Vagina (tissue), 2 donors: ENCODE results near the gene AP5B1. TPM values are rescaled to one million over a fixed set of nuclear protein-coding genes. Genes with fewer than 3 reads are reported as not detected.
A peak's percentile ranks its signal among the peaks of the same experiment; 100 is the strongest.

Experiments
- DNase-seq, 2 donors: peaks; one replicate each; pipeline ENCODE4 v3.0.0-alpha.2; 2017; ENCODE audit errors: extremely low spot score in 2 of 2
- H3K27ac ChIP-seq: fragments of 200-600 bp; sonication (generic); one replicate; pipeline ENCODE4 v1.5.1; 2019
- H3K27me3 ChIP-seq: fragments of 200-600 bp; sonication (generic); one replicate; pipeline ENCODE4 v1.5.1; 2019
- H3K36me3 ChIP-seq, 2 donors: fragments of 200-600 bp; sonication (generic); one replicate each; pipeline ENCODE4 v1.5.1; 2017 to 2019
- H3K4me1 ChIP-seq: fragments of 200-600 bp; sonication (generic); one replicate; pipeline ENCODE4 v1.5.1; 2019
- H3K4me3 ChIP-seq, 2 donors: fragments of 200-600 bp; sonication (generic); 1 replicate in 1 of 2; 2 replicates in 1 of 2; pipeline ENCODE4 v1.5.1; 2016 to 2019
- H3K9me3 ChIP-seq: fragments of 200-600 bp; sonication (generic); one replicate; pipeline ENCODE4 v1.5.1; 2019
- POLR2A ChIP-seq, 2 donors: fragments of 450-650 bp; IDR thresholded peaks; one replicate each; pipeline ENCODE4 v1.6.1; 2017; ENCODE audit warnings: antibody characterized with exemption in 2 of 2, mild to moderate bottlenecking in 2 of 2, moderate library complexity in 2 of 2
- POLR2AphosphoS5 ChIP-seq, 2 donors: sonication (generic); formaldehyde crosslinking; IDR thresholded peaks; one replicate each; pipeline ENCODE4 v1.9.0; 2017; ENCODE audit warnings: antibody characterized with exemption in 2 of 2, mild to moderate bottlenecking in 2 of 2, low read depth in 1 of 2; ENCODE audit not compliant: insufficient read depth in 1 of 2
- intact Hi-C: fragments of 100-400 bp; cut with DNase I; formaldehyde crosslinking; loops from one replicate; pipeline ENCODE4 v1.15.1; 2023
- total RNA-seq: library from RNA; depleted of rRNA; stranded (reverse); fragments of >200 nt; gene quantifications from one replicate; pipeline ENCODE4 v1.2.3, GENCODE V29; 2016
- TF ChIP-seq, protein P1 (sequence below), 3 experiments: fragments of 450-650 bp in 2 of 3; fragments of 200-600 bp in 1 of 3; sonication (generic) in 1 of 3; IDR thresholded peaks; one replicate each; pipeline ENCODE4 v1.5.1; 2017 to 2019; ENCODE audit warnings: antibody characterized with exemption in 3 of 3, mild to moderate bottlenecking in 2 of 3, moderate library complexity in 2 of 3

AP5B1 gene
- total RNA-seq, 1 donor from 2014 or later, result 16.5 TPM

DNA sequence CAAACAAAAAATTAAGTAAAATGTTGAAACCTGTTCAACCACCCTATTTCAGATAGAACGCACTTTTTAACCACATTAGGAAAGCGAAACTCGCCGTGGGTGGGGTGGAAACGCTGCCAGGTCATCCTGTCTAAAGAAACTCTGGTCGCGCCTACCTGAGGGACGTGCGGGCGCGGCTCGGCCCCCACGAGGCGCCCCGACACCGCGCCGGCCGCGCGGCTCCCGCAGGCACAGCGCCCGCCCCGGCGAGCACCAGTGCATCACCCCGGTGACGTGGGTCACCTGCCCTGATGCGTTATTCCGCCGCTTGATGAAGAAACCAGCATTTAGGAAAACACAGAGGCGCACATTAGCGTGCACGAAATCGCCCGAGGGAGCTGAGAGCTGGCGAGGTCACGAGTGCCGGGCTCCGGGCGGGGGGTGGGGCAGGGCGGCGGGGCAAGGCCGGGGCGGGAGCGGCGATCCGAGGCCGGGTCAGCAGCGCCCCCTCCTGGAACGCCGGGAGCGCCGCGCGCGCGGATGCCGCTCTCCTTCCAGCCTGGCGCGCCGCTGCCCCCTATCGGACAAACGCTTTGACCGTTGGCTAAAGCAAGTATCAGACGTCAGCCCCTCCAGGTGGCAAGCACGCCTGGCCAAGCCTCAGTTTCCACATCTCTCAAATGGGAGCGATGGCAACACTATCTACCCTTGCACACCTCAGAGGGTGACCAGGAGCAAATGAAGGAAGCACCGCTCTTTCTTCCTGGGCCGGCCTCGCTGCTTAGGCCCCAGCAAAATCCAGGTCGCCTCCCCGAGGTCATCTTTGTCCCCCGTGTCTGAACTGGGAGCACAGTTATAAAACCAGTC, 37.3 kb upstream of the AP5B1 start:
- no peaks in the 10 kb centered on the region for H3K27me3 ChIP-seq
- peak overlapping the region; percentile 83 for H3K27ac ChIP-seq
- no peaks in the 10 kb centered on the region for H3K36me3 ChIP-seq
- peak overlapping the region; percentile 54 to 79 for H3K4me3 ChIP-seq
- no peak for TF ChIP-seq POLR2A (IDR thresholded peaks at IDR 0.05)
- TF ChIP-seq POLR2AphosphoS5 (IDR thresholded peaks at IDR 0.05; ENCODE audit: insufficient read depth in 1 of 2, low read depth in 1 of 2), result peak in 1 of 2 donors; percentile 41
- TF ChIP-seq, protein P1, sequence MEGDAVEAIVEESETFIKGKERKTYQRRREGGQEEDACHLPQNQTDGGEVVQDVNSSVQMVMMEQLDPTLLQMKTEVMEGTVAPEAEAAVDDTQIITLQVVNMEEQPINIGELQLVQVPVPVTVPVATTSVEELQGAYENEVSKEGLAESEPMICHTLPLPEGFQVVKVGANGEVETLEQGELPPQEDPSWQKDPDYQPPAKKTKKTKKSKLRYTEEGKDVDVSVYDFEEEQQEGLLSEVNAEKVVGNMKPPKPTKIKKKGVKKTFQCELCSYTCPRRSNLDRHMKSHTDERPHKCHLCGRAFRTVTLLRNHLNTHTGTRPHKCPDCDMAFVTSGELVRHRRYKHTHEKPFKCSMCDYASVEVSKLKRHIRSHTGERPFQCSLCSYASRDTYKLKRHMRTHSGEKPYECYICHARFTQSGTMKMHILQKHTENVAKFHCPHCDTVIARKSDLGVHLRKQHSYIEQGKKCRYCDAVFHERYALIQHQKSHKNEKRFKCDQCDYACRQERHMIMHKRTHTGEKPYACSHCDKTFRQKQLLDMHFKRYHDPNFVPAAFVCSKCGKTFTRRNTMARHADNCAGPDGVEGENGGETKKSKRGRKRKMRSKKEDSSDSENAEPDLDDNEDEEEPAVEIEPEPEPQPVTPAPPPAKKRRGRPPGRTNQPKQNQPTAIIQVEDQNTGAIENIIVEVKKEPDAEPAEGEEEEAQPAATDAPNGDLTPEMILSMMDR (IDR thresholded peaks at IDR 0.05), result peak; percentile 81 to 100 (median 96)
- DNase-seq, result no peak
- peaks cover 29% of the 10 kb centered on the region for H3K4me1 ChIP-seq
- no peaks in the 10 kb centered on the region for H3K9me3 ChIP-seq
- intact Hi-C loops, result loop anchor here (2.0 to 10.0 kb wide), 3 partner anchors 36 to 193 kb away; partner anchors contain the start of gene AP5B1

DNA sequence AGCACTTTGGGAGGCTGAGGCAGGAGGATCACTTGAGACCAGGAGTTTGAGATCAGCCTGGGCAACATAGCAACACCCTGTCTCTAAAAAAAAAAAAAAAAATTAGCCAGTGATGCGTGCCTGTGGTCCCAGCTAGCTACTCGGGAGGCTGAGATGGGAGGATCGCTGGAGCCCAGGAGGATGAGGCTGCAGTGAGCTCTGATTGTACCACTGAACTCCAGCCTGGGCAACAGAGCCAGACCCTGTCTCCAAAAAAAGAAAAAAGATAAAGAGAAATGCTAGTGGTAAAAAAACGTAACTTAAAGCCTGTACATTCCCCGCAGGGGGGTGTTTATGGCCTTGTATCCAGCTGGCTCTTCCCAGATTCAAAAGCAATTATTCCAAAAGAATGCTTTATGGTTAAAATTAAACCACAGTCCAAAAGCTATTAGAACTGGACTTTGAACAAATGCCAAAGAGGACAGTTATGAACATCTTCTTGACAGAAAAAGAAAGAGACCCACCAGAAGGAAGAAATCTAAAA, 36.6 kb upstream of the AP5B1 start:
- no peak for DNase-seq
- TF ChIP-seq, protein P1 (IDR thresholded peaks at IDR 0.05), result no peak
- TF ChIP-seq POLR2A (IDR thresholded peaks at IDR 0.05) (no peak), POLR2AphosphoS5 (IDR thresholded peaks at IDR 0.05; ENCODE audit: insufficient read depth in 1 of 2, low read depth in 1 of 2) (no peak)
- Histone ChIP-seq H3K27me3 (no peaks in the 10 kb centered on the region), H3K36me3 (no peaks in the 10 kb centered on the region), H3K4me3 (peak overlapping the region; percentile 54 to 79), H3K27ac (peak overlapping the region; percentile 83), H3K4me1 (peaks cover 29% of the 10 kb centered on the region), H3K9me3 (no peaks in the 10 kb centered on the region)
- intact Hi-C loops, result loop anchor here (2.0 to 10.0 kb wide), 3 partner anchors 35 to 193 kb away; partner anchors contain the start of gene AP5B1

DNA sequence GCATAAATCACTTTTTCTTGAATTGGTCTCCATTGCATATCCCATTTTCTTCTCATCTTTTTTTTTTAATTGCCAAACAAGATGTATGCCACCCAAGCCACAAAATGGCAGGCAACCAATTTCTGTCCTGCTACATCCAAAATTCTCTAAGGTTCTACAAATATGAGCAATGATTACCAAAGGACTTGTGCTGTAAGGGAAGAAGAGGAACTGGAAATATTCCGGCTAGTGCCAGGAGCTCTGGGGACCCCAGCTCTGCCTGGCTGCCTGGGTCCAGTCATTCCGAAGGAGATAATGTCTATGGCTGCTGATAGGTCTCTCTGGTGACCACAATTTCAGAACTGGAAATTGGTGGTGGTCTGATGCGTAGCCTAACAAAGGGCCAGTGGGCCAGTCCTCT, 35.9 kb upstream of the AP5B1 start:
- peaks cover 29% of the 10 kb centered on the region for H3K4me1 ChIP-seq
- TF ChIP-seq, protein P1 (IDR thresholded peaks at IDR 0.05), result no peak
- TF ChIP-seq POLR2A (IDR thresholded peaks at IDR 0.05), result no peak
- TF ChIP-seq POLR2AphosphoS5 (IDR thresholded peaks at IDR 0.05; ENCODE audit: insufficient read depth in 1 of 2, low read depth in 1 of 2), result no peak
- no peaks in the 10 kb centered on the region for H3K27me3 ChIP-seq
- DNase-seq, result no peak
- intact Hi-C loops, result loop anchor here (2.0 to 10.0 kb wide), 3 partner anchors 34 to 192 kb away; partner anchors contain the start of gene AP5B1
- no peak overlapping the region for H3K27ac ChIP-seq
- H3K4me3 ChIP-seq, result no peak overlapping the region
- H3K36me3 ChIP-seq, result no peaks in the 10 kb centered on the region
- no peaks in the 10 kb centered on the region for H3K9me3 ChIP-seq

DNA sequence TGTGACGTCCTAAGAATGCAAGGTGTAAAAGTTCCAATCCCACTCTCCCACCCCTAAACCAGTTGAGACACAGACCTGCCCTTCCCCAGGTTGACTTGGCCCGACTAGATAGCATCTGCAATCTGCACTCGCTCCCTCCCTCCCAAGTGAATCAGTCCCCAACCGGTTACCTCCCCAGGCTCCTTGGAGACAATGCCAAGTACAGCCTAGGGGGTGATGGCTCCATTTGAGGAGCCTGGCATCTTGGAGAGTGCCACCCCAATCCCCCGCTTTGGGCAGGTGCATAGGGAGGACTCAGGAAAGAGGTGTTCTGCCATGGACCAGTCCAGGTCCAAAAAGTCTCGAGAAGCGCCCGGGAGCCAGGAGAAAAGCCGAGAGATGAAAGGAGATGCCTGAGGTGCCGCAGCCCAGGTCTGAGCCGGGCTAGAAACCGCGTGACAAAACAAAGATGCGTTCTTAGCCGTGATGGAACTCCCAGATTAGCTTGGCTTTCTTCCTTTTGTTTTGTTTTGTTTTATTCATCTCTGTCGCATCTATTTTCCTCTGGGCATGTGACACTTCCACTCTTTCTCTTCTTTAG, 34.3 kb upstream of the AP5B1 start:
- Histone ChIP-seq H3K27ac (no peak overlapping the region), H3K36me3 (no peaks in the 10 kb centered on the region), H3K4me1 (peaks cover 29% of the 10 kb centered on the region), H3K4me3 (no peak overlapping the region), H3K9me3 (no peaks in the 10 kb centered on the region), H3K27me3 (no peaks in the 10 kb centered on the region)
- DNase-seq, result no peak
- intact Hi-C loops, result loop anchor here (5.0 to 10.0 kb wide), 2 partner anchors 33 to 190 kb away; partner anchors contain the start of gene AP5B1
- TF ChIP-seq, protein P1 (IDR thresholded peaks at IDR 0.05), result no peak
- TF ChIP-seq POLR2A (IDR thresholded peaks at IDR 0.05) (no peak), POLR2AphosphoS5 (IDR thresholded peaks at IDR 0.05; ENCODE audit: insufficient read depth in 1 of 2, low read depth in 1 of 2) (no peak)
